HG03064 (cell line): ENCODE data around the gene SYT14.
"Not testable (repeated sequence)": the region's sequence is repeated elsewhere in the genome, so short reads cannot be mapped to it uniquely, and the experiment has no call there.

Source experiments
- ATAC-seq: cut with Tn5 transposase; IDR thresholded peaks from one replicate; pipeline ENCODE4 v1.9.1; 2021; ENCODE audit warnings: low read depth; ENCODE audit not compliant: unreplicated experiment

The SYT14 gene

GRCh38 chr1:209937996-209938959 lies at the start of gene SYT14:
SYT14 (plus strand) TSS chr1:209938217; CDS start chr1:209938265, 48 bp downstream.
- ATAC-seq, result no peak

DNA sequence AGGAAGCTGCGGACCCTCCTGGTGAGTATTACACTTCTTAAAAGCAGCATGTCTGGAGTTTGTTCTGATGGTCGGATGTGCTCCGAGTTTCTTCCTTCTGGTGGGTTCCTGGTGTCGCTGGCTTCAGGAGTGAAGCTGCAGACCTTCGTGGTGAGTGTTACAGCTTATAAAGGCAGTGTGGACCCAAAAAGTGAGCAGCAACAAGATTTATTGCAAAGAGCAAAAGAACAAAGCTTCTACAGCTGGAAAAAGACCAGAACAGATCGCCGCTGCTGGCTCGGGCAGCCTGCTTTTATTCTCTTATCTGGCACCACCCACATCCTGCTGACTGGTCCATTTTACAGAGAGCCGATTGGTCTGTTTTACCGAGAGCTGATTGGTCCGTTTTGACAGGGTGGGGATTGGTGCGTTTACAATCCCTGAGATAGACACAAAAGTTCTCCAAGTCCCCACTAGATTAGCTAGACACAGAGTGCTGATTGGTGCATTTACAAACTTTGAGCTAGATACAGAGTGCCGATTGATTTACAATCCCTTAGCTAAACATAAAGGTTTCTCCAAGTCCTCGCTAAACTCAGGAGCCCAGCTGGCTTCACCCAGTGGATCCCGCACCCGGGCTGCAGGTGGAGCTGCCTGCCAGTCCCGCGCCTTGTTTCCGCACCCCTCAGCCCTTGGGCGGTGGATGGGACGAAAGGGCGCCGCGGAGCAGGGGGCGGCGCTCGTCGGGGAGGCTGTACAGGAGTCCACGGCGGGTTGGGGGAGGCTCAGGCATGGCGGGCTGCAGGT lies 49.5 kb upstream of the SYT14 start:
- ATAC-seq, result not testable (repeated sequence)

DNA sequence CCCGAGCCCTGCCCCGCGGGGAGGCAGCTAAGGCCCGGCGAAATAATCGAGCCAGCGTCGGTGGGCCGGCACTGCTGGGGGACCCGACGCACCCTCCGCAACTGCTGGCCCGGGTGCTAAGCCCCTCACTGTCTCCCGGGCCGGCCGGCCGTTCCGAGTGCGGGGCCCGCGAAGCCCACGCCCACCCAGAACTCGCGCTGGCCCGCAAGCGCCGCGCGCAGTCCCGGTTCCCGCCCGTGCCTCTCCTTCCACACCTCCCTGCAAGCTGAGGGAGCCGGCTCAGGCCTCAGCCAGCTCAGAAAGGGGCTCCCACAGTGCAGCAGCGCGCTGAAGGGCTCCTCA lies 49.0 kb upstream of the SYT14 start:
- no peak for ATAC-seq

DNA sequence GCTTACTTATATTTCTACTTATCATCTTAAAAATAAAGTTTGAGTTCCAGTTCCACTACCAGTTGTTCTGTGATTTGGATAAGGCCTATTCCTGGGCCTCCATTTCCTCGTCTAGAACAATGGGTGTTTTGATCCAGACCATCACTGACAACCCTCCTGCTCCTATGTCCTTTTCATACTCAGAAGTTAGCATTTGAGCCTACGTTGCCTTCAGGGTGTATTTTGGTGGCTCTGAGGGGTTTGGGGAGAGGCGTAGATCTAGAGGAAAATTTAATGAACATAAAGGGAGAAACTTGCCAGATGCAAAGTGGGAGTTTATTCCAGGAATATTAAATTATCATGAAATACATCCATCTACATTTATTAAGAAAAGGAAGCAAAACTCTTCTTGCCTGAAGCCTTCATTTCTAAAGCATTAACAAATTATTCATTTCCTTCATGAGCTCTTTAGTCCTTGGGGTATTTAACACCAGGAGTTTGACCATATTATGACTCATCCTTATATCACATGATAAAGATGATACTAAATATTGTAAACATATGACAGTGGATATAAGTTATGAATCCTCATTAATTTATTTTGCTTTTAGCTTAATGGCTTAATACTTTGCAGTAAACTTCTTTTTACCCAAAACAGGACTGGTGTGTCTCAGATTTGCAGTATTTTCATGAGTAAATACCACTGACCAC lies 47.2 kb upstream of the SYT14 start:
- ATAC-seq, result no peak

- no peak for ATAC-seq
Measured at GRCh38 chr1:209893751-209894150, 44.3 kb upstream of the SYT14 start.

DNA sequence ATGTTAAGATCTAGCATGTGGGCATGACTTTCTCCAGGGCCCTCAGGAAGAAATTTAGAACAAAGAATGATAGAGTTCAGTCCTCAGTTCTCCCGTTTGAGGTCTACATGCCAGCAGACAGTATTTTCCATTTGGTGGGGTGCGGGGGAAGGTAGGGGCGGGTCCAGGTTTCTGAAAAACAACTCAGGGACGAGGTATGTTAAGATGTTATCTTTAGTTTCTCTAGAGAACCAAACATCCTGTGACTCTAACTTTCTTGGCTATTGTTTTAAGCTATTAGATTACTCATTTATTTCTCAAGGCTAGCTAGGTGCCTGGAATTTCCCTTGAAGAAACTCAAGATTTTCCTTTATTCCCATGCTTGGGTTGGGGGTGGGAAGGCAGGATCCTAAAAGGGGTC lies 42.3 kb upstream of the SYT14 start:
- no peak for ATAC-seq

DNA sequence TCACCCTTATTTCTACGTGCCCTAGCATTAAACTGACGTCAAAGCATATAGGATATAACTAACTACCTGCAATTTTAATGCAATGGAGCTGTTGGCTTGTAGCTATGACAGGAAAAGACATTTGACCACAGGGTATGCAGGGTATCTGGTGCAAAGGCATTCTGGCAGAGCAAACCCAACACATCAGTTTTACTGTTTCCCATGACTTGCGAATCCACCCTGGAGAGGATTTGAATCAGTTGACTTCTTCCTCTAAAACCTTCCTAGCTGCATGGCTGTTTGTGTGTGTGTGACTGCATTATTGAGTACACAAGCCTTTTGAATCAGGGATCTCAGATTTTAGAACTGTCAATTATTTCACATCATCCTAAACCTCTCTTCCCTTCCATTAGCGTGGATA lies 41.7 kb upstream of the SYT14 start:
- no peak for ATAC-seq

DNA sequence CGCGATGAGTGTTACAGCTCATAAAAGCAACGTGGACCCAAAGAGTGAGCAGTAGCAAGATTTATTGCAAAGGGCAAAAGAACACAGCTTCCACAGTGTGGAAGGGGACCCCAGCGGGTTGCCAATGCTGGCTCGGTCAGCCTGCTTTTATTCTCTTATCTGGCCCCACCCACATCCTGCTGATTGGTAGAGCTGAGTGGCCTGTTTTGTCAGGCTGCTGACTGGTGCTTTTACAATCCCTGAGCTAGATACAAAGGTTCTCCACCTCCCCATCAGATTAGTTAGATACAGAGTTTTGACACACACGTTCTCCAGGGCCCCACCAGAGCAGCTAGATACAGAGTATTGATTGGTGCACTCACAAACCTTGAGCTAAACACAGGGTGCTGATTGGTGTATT lies 39.7 kb upstream of the SYT14 start:
- ATAC-seq, result not testable (repeated sequence)

DNA sequence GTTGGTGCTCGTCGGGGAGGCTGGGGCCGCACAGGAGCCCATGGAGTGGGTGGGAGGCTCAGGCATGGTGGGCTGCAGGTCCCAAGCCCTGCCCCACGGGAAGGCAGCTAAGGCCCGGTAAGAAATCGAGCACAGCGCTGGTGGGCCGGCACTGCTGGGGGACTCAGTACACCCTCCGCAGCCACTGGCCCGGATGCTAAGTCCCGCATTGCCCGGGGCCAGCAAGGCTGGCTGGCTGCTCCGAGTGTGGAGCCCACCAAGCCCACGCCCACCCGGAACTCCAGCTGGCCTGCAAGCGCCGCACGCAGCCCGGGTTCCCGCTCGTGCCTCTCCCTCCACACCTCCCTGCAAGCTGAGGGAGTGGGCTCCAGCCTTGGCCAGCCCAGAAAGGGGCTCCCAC lies 39.2 kb upstream of the SYT14 start:
- ATAC-seq, result not testable (repeated sequence)

- ATAC-seq, result no peak
Measured at GRCh38 chr1:209899948-209900347, 38.1 kb upstream of the SYT14 start.

DNA sequence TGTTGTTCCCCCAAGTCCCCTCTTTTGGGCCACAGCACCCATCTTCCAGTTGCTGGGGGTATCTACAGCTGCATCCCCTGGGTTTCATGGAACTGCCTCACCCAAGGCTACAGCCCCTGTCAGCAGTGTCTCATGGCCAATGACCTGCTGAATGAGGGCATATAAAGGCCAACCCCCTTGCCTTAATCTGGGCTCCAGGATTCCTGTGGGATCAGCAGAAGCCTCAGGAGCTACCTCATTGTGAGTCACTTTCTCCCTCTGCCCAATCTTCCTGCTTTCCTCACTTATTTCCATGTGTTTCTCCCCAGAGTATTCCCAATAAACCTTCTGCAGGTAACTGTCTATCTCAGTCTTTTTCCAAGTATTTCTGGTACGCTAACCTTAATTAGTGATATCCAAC lies 37.3 kb upstream of the SYT14 start:
- ATAC-seq, result no peak

GRCh38 chr1:209901211-209901610 lies 36.8 kb upstream of the SYT14 start:
- ATAC-seq, result no peak

DNA sequence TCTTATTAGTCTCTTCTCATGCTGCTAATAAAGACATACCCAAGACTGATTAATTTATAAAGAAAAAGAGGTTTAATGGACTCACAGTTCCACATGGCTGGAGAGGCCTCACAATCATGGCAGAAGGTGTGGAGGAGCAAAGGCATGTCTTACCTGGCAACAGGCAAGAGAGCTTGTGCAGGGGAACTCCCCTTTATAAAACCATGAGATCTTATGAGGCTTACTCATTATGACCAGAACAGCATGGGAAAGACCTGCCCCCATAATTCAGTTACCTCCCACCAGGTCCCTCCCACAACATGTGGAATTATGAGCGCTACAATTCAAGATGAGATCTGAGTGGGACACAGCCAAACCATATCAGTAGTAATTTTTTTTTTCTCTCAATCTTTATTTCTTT lies 33.2 kb upstream of the SYT14 start:
- not testable (repeated sequence) for ATAC-seq

DNA sequence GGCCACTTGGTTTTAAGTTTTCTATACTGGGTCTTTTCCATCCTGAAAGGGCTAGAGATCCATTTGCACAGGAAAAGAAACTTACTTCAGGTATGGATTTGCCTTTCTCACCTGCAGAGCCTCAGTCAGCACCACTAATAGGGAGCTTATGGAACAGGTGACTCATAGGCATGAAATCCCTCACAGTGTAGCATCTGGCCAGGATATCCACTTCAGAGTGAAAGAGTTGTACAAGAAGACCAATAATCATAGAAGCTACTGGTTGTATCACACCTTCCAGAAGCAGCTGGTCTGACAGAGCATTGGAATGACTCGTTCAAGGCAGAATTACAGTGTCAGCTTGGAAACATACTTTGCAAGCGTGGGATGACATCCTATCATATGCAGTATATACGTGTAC lies 26.3 kb upstream of the SYT14 start:
- ATAC-seq, result no peak

GRCh38 chr1:209912306-209912705 lies 25.7 kb upstream of the SYT14 start:
- no peak for ATAC-seq

DNA sequence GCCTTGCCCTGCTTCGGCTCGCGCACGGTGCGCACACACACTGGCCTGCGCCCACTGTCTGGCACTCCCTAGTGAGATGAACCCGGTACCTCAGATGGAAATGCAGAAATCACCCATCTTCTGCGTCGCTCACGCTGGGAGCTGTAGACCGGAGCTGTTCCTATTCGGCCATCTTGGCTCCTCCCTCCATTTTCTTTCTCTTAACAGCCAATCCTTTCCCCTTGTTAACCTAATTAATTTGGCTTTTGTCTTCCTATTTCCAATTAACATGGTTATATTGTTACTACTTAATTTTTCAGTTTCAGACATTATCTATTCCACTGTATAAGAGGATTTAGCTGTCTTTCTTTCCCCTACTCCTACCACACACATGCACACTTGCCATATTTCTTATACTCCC lies 18.4 kb upstream of the SYT14 start:
- not testable (repeated sequence) for ATAC-seq

- no peak for ATAC-seq
Measured at GRCh38 chr1:209920844-209921243, 17.2 kb upstream of the SYT14 start.

DNA sequence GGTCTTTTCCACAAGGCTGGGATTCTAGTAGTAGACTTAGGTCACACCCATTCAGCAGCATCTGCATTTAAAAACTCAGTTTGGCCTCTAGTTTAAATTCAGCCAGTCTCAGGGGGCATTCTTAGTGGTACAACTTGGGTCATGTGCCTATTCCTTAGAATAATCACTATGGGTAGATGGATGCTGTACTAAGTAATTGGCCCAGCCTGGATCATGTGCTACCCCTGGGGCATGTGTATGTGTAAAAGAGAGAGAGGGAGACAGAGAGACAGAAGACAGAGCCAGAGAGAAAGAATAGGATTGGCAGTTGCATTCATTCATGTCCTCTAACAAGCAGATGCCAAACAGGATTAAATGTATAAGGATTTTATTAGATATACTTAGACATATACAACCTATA lies 13.6 kb upstream of the SYT14 start:
- ATAC-seq, result no peak

DNA sequence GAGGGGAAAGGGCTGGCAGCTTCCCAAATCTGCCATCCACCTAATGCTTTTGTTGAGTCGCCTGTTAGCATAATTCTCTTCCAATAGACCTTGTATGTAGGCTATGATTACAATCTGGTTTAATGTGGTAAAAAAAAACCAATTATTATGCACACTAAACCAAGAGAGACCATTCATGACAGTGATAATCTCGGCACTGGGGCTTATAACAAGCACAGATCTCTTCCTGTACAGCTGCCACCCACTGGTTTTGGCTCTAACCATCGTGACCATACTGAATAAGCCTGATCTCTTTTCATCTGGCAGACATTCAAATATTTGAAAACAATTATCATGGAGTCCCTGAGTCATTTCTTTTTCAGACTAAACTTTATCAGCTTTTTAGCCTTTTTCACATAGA lies 12.0 kb upstream of the SYT14 start:
- ATAC-seq, result no peak

- no peak for ATAC-seq
Measured at GRCh38 chr1:209927466-209927865, 10.6 kb upstream of the SYT14 start.

DNA sequence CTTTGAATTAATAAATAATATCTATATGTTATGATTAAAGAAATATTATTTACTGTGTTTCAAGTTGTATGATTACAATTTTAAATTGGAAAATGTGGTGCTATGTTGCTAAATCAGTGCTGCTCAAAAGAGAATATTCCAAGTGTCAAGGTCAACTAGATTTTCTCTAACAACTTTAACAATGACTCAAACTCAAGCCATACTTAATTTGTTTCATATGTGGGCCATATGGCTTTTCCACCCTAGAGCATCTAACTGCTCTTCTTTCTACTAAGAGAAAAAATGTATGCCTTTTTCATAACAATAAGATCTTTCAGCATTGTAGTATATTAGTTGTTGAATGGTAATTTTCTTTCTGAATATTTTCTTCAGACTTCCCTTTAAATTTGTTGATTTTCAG lies 8.3 kb upstream of the SYT14 start:
- no peak for ATAC-seq
